CD14-positive monocyte (primary cell): ENCODE results near the gene PELI2. TPM values are rescaled to one million over a fixed set of nuclear protein-coding genes. Genes with fewer than 3 reads are reported as not detected.
A peak's percentile ranks its signal among the peaks of the same experiment; 100 is the strongest.

Experiments
- DNase-seq, 3 donors: peaks; one replicate each; pipeline ENCODE4 v3.0.0-alpha.2; 2011 to 2022
- H2AFZ ChIP-seq: 2 replicates; pipeline ENCODE4 v1.6.0; 2012; ENCODE audit warnings: mild to moderate bottlenecking, low read depth, low read length, inconsistent platforms; ENCODE audit not compliant: insufficient read depth, poor library complexity, severe bottlenecking
- H3K27ac ChIP-seq, 2 donors: 1 replicate in 1 of 2; 2 replicates in 1 of 2; pipeline ENCODE4 v1.5.1; 2012 to 2013; ENCODE audit warnings: low read length in 2 of 2, control low read depth in 1 of 2, inconsistent platforms in 1 of 2, low read depth in 1 of 2, mild to moderate bottlenecking in 1 of 2
- H3K27me3 ChIP-seq, 2 donors: one replicate each; pipeline versions ENCODE4 v1.6.0 to v1.6.1; 2011 to 2013; ENCODE audit warnings: low read length in 2 of 2; ENCODE audit not compliant: control insufficient read depth in 2 of 2, insufficient read depth in 2 of 2
- H3K36me3 ChIP-seq, 2 donors: replicated peaks in 1 of 2; 1 replicate in 1 of 2; 2 replicates in 1 of 2; pipeline versions ENCODE4 v1.5.1 to v1.6.1; 2012 to 2013; ENCODE audit warnings: low read length in 2 of 2, control low read depth in 1 of 2, inconsistent platforms in 1 of 2, mild to moderate bottlenecking in 1 of 2; ENCODE audit not compliant: insufficient read depth in 2 of 2, control insufficient read depth in 1 of 2
- H3K4me1 ChIP-seq, 2 donors: 1 replicate in 1 of 2; 2 replicates in 1 of 2; pipeline versions ENCODE4 v1.5.1 to v1.6.1; 2012 to 2013; ENCODE audit warnings: low read length in 2 of 2, control low read depth in 1 of 2, inconsistent platforms in 1 of 2, mild to moderate bottlenecking in 1 of 2, moderate library complexity in 1 of 2; ENCODE audit not compliant: insufficient read depth in 2 of 2, control insufficient read depth in 1 of 2
- H3K4me2 ChIP-seq: replicated peaks from 2 replicates; pipeline ENCODE3; 2012; ENCODE audit warnings: low read length, moderate library complexity, mild to moderate bottlenecking; ENCODE audit not compliant: poor library complexity, severe bottlenecking; ENCODE audit errors: extremely low read depth
- H3K4me3 ChIP-seq, 3 experiments: fragments of 200-600 bp in 1 of 3; sonication (generic) in 1 of 3; replicated peaks in 1 of 3; 1 replicate in 2 of 3; 2 replicates in 1 of 3; pipeline ENCODE4 v1.5.1; 2011 to 2013; ENCODE audit warnings: low read length in 3 of 3, mild to moderate bottlenecking in 3 of 3, control low read depth in 2 of 3, low read depth in 2 of 3, inconsistent platforms in 1 of 3, moderate library complexity in 1 of 3
- H3K79me2 ChIP-seq: 2 replicates; pipeline ENCODE4 v1.6.0; 2012; ENCODE audit warnings: mild to moderate bottlenecking, control low read depth, inconsistent platforms, low read length, moderate library complexity; ENCODE audit not compliant: insufficient read depth
- H3K9ac ChIP-seq: 2 replicates; pipeline ENCODE4 v1.6.0; 2017; ENCODE audit warnings: low read length, mild to moderate bottlenecking; ENCODE audit not compliant: insufficient read depth, poor library complexity, severe bottlenecking
- H3K9me3 ChIP-seq, 2 donors: replicated peaks in 1 of 2; 1 replicate in 1 of 2; 2 replicates in 1 of 2; pipeline versions ENCODE4 v1.5.1 to v1.6.1; 2012 to 2013; ENCODE audit warnings: low read length in 2 of 2, control low read depth in 1 of 2; ENCODE audit not compliant: control insufficient read depth in 1 of 2, insufficient read depth in 1 of 2
- H4K20me1 ChIP-seq: 2 replicates; pipeline ENCODE4 v1.6.0; 2012; ENCODE audit warnings: mild to moderate bottlenecking, low read length, control low read depth, moderate library complexity; ENCODE audit not compliant: insufficient read depth
- H3K27ac Mint-ChIP-seq, 7 donors: one replicate each; pipeline ENCODE4 v1.8.0; 2020; ENCODE audit warnings: mild to moderate bottlenecking in 7 of 7, mixed read lengths in 7 of 7, moderate library complexity in 6 of 7, inconsistent platforms in 2 of 7
- H3K27me3 Mint-ChIP-seq, 3 donors: one replicate each; pipeline ENCODE4 v1.8.0; 2021 to 2022; ENCODE audit warnings: low read depth in 3 of 3, mild to moderate bottlenecking in 3 of 3, mixed read lengths in 3 of 3, moderate library complexity in 3 of 3, inconsistent platforms in 1 of 3
- H3K36me3 Mint-ChIP-seq, 2 donors: one replicate each; pipeline ENCODE4 v1.8.0; 2020; ENCODE audit warnings: mixed read lengths in 2 of 2, inconsistent platforms in 1 of 2, mild to moderate bottlenecking in 1 of 2
- H3K4me1 Mint-ChIP-seq: one replicate; pipeline ENCODE4 v1.8.0; 2020; ENCODE audit warnings: mild to moderate bottlenecking, mixed read lengths
- H3K4me3 Mint-ChIP-seq, 2 donors: one replicate each; pipeline ENCODE4 v1.8.0; 2020; ENCODE audit warnings: mild to moderate bottlenecking in 2 of 2, mixed read lengths in 2 of 2, moderate library complexity in 1 of 2
- H3K9me3 Mint-ChIP-seq, 7 donors: one replicate each; pipeline ENCODE4 v1.8.0; 2020 to 2022; ENCODE audit warnings: mixed read lengths in 7 of 7, mild to moderate bottlenecking in 6 of 7, moderate library complexity in 6 of 7, inconsistent platforms in 2 of 7
- WGBS: methylation state at CpG from one replicate; pipeline ENCODE4 v1.1.5; 2013; ENCODE audit warnings: missing lambda C conversion rate; ENCODE audit not compliant: insufficient coverage; 5-methylcytosine and 5-hydroxymethylcytosine counted together
- intact Hi-C, 2 donors: fragments of 100-400 bp; cut with micrococcal nuclease; formaldehyde crosslinking; loops; one replicate each; pipeline versions ENCODE4 v1.15.0 to v1.15.1; 2023
- polyA plus RNA-seq, 3 donors: library from polyadenylated mRNA; depleted of rRNA in 1 of 3; unstranded in 2 of 3; stranded (reverse) in 1 of 3; fragments of 300-500 nt in 2 of 3; fragments of >200 nt in 1 of 3; fragmentation: Illumina TruSeq in 2 of 3; gene quantifications; 1 replicate in 2 of 3; 2 replicates in 1 of 3; pipeline ENCODE4 v1.2.3, GENCODE V29; 2012 to 2021
- TF ChIP-seq, protein P1 (sequence below): fragments of 200-600 bp; IDR thresholded peaks from one replicate; pipeline ENCODE4 v1.8.0; 2022; ENCODE audit warnings: antibody characterized with exemption, mild to moderate bottlenecking

PELI2 gene
- polyA plus RNA-seq, 3 donors, result 10.1 to 35.8 (median 12.5) TPM

GRCh38 chr14:56219666-56220413, 101.6 kb downstream of the PELI2 start:
- WGBS, result 45% methylated on average over 3 of the region's 7 CpGs
- DNase-seq, result no peak
- TF ChIP-seq, protein P1, sequence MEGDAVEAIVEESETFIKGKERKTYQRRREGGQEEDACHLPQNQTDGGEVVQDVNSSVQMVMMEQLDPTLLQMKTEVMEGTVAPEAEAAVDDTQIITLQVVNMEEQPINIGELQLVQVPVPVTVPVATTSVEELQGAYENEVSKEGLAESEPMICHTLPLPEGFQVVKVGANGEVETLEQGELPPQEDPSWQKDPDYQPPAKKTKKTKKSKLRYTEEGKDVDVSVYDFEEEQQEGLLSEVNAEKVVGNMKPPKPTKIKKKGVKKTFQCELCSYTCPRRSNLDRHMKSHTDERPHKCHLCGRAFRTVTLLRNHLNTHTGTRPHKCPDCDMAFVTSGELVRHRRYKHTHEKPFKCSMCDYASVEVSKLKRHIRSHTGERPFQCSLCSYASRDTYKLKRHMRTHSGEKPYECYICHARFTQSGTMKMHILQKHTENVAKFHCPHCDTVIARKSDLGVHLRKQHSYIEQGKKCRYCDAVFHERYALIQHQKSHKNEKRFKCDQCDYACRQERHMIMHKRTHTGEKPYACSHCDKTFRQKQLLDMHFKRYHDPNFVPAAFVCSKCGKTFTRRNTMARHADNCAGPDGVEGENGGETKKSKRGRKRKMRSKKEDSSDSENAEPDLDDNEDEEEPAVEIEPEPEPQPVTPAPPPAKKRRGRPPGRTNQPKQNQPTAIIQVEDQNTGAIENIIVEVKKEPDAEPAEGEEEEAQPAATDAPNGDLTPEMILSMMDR, result no peak
- Mint-ChIP-seq H3K4me1 (peaks cover 21% of the 10 kb centered on the region), H3K9me3 (no peaks in the 10 kb centered on the region), H3K27ac (peak overlapping the region in 1 of 7 donors; percentile 22), H3K36me3 (peaks cover 2 to 10% of the 10 kb centered on the region in 2 donors), H3K27me3 (no peaks in the 10 kb centered on the region), H3K4me3 (no peak overlapping the region)
- Histone ChIP-seq H3K9me3 (no peaks in the 10 kb centered on the region), H3K4me2 (no peak overlapping the region), H3K4me1 (peaks cover 5 to 25% of the 10 kb centered on the region in 2 donors), H3K9ac (no peak overlapping the region), H3K27ac (peak overlapping the region in 1 of 2 donors; percentile 4), H3K36me3 (peaks cover 0 to 2% of the 10 kb centered on the region in 2 donors), H4K20me1 (peaks cover 100% of the 10 kb centered on the region), H3K27me3 (no peaks in the 10 kb centered on the region), H2AFZ (no peak overlapping the region), H3K4me3 (no peak overlapping the region), H3K79me2 (peaks cover 56% of the 10 kb centered on the region)
- intact Hi-C loops, result no loop called here

DNA sequence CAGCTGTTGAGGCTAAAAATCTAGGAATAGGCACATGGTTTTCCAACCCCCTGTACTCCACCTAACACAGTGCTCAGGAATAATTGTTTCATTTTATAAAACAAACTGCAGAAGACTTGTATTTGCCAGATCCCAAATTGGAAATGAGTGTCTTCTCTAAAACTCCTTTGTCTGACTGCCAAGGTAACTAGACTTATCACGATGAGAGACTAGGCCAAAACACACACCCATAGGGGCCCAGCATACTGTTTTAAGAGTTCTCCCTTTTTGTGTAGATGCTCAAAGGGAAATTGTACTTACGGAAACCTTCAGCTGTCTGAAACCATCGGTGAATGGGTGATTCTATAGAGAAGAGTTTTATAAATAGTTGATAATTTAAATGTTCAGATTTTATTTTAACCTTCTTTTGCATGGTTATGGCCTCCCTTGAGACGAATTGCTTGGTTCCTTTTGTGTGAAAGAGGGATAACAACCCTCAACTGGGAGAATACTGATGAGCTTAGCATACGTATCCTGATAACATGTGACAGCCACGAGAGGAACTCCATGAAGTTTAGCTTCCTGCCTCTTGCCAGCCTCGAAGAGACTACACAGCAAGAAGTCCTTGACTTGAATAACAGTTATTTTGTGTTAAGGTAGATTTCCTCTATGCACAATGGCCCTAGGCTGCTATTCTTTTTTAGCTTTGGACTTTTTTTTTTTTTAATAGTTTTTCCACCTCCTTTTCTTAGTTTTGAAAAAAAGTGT, 103.3 kb downstream of the PELI2 start:
- peaks cover 21% of the 10 kb centered on the region for H3K4me1 Mint-ChIP-seq
- H3K9me3 Mint-ChIP-seq, result peaks cover 0 to 2% (median 0%) of the 10 kb centered on the region in 7 donors
- H4K20me1 ChIP-seq, result peaks cover 100% of the 10 kb centered on the region
- H3K4me2 ChIP-seq, result no peak overlapping the region
- H3K27me3 ChIP-seq, result no peaks in the 10 kb centered on the region
- H3K9me3 ChIP-seq, result no peaks in the 10 kb centered on the region
- TF ChIP-seq, protein P1, result no peak
- H3K4me3 ChIP-seq, result no peak overlapping the region
- peak overlapping the region in 2 of 7 donors; percentile 6 to 53 for H3K27ac Mint-ChIP-seq
- H3K36me3 Mint-ChIP-seq, result peaks cover 16 to 24% of the 10 kb centered on the region in 2 donors
- DNase-seq, result no peak
- H3K4me1 ChIP-seq, result peaks cover 5 to 20% of the 10 kb centered on the region in 2 donors
- H3K4me3 Mint-ChIP-seq, result no peak overlapping the region
- intact Hi-C loops, result no loop called here
- peaks cover 65% of the 10 kb centered on the region for H3K79me2 ChIP-seq
- no peak overlapping the region for H3K27ac ChIP-seq
- WGBS, result 29% methylated on average over 3 of the region's 7 CpGs
- no peak overlapping the region for H2AFZ ChIP-seq
- no peaks in the 10 kb centered on the region for H3K27me3 Mint-ChIP-seq
- peaks cover 4 to 20% of the 10 kb centered on the region in 2 donors for H3K36me3 ChIP-seq
- H3K9ac ChIP-seq, result no peak overlapping the region
